GM19324 (cell line): ENCODE measurements around the gene PPP1R16B.
"Not testable (repeated sequence)": the region's sequence is repeated elsewhere in the genome, so short reads cannot be mapped to it uniquely, and the experiment has no call there.

Experiments used
- ATAC-seq: cut with Tn5 transposase; IDR thresholded peaks from one replicate; pipeline ENCODE4 v1.9.1; 2021; ENCODE audit warnings: mild to moderate bottlenecking, moderate library complexity; ENCODE audit not compliant: unreplicated experiment, low FRiP score

The PPP1R16B gene

GRCh38 chr20:38791291-38791690, 14.2 kb upstream of the PPP1R16B start:
- no peak for ATAC-seq

- ATAC-seq = no peak
These were observed 13.6 kb upstream of the PPP1R16B start for GRCh38 chr20:38791940-38792339.

- ATAC-seq = not testable (repeated sequence)
These were observed 11.4 kb upstream of the PPP1R16B start for GRCh38 chr20:38794057-38794456.

- no peak for ATAC-seq
These were observed 7.2 kb upstream of the PPP1R16B start for GRCh38 chr20:38798266-38798665.

DNA sequence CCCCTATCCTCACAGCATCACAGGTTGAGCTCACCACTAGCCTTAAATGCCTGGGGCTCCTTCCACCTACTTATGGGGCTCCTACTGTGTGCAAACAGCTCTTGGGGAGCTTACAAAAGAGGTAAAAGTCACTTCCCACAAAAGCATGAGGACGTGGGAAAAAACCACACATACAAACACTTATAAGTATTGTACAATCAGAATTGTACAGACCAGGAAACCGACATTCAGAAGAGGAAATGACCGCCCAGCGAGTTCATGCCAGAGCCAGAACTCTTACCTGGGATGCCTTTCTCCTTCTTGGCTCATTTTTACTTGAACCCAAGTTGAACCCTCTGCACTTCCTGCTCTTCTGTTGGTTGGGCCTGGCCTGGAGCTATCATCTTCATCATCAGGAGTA, 6.3 kb upstream of the PPP1R16B start:
- no peak for ATAC-seq

DNA sequence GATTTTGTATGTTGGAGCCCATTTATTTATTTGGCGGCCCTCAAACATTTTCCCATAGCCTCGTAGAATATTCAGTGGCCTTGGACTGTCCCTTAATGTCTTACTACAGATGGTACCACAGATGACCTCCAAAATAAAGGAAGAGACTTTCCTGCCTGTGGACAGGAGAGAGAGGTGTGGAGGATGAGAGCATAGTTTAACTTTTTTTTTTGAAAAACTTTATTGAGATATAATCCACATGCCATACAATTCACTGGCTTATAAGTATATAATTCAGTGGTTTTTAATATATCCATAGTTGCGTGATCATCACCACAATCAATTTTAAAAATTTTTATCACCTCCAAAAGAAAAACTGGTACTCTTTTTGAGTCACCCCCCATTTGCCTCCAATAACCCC, 4.6 kb upstream of the PPP1R16B start:
- ATAC-seq = no peak

- no peak for ATAC-seq
These were observed 1.3 kb upstream of the PPP1R16B start for GRCh38 chr20:38804221-38804620.

GRCh38 chr20:38804682-38805501, 605 bp upstream of the PPP1R16B start:
- no peak for ATAC-seq

DNA sequence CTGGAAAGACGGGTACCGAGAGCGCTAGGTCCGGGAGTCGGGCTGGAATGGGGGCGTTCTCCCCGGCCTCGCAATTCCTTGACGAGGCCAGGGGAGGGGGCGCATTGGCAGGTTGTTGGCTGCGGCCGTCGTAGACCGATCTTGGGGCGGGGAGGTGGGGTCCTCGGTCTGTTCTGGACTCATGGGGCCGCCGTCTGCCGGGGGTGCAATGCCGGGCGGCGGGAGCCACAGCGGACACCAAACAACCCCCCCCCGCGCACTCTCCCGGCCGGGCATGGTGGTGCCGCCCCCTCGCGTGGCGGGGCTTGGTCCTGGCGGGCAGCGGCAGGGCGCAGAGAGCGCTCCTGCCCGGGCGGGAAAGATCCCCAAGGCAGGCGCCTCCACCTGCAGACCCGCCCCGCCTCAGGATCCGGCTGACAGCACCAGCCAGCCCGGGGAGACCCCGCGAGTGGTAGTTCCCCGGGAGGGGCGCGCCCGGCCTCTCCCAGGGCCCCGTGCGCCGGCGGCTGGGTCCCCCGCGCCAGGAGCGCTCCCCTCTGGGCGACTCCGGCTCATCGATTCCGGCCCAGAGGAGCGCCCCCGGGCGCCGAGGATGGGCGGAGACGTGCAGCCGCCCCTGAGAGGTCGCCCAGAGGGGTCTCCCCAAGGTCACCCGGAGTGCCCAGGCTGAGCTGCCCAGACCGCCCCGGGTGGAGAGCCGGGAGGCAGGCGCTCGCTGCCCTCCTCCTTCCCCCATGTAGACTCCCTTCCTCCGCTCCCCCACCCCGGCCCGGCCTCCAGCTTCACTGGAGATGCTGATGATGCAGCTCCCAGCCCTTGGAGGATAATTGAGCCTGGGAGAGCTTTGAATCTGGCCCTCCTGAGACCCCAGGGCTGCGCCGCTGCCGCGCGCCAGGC, 709 bp downstream of the PPP1R16B start:
- ATAC-seq = no peak

DNA sequence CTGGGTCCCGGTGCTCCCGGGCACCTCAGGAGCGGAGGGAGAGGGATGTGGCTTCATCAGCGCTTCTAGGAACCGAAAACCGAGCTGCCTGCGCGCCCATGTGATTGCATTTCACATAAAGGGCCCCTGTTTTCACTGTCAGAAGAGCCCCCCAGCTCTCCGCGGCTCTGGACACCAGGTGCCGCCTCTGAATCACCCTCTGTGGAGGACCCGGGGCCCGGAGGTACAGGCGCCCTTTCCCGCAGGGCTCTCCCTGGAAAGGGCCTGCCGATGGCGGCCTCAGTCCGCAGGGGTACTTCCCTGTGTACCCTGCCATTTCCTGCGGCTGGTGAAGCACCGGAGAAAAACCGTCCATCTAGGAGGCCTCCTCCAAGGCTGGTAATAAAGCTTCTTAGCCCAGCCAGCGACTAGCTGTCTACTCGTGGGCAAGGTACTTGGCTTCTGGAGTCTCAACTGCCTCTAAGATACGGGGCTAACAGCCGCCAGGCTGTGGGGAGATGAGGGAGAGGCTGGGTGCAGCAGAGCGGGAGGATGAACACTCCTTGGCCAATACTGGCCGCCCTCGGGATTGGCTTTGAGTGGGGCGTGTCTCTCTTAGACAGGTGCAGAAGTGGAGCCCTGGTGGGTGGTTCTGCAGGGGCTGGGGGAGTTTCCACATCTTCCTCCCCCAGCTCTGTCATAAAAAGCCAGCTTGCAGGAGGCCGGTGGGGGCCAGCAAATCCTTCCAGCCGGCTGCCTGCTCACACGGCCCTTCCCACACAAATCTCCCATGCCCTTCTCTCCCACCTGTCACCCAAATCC, 1.6 kb downstream of the PPP1R16B start:
- ATAC-seq = no peak

GRCh38 chr20:38809942-38810341, 4.4 kb downstream of the PPP1R16B start:
- ATAC-seq = no peak

DNA sequence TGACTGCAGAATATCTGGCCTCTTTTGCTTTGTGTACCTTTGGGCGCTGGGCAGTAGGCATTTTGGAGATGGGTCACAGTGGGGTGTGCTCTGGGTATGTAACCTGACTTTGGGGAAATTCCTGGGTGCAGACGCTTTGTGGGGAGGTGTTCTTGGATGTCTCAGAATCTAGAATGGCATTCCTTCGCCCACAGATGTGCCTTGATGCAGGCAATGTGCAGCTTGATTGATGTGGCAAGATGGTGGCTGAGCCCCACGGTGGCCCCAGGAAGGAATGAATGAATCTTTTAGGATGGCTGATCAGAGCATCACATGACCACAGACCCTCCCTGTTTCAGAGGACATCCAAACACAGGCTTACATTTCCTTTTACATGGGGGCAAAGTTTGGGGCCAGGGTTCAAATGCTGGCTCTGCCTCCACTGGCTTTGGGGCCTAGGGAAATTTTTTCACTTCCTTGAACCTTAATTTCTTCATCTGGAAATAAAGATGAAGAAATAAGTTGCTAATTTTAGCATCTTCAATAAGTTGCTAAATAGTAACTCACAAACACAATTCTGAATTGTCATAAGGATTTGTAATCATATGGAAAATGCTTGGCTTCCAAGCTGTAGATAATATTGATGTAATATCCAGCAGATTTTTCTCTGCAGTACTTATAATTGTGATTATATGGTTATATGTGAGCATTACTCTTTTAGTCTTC, 5.6 kb downstream of the PPP1R16B start:
- ATAC-seq = no peak

DNA sequence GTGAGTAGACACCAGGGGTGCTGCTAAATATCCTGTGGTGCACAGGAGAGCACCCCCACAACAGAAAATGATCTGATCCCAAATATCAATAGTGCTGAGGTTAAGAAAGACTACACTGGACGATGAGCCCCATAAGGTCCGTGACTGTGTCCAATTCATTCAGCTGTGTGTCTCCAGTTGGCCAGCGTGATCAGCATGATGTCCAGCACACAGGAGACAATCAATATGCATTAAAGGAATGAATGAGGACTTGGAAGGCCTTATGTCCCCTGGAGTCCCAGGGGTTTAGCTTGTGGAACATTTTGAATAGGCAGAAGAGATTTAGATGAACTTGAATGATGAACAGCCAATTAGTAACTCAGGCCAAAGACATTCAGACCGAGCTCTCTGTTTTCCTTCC, 6.3 kb downstream of the PPP1R16B start:
- no peak for ATAC-seq

- no peak for ATAC-seq
These were observed 6.7 kb downstream of the PPP1R16B start for GRCh38 chr20:38812182-38812581.

- no peak for ATAC-seq
These were observed 7.4 kb downstream of the PPP1R16B start for GRCh38 chr20:38812709-38813573.

GRCh38 chr20:38813574-38813962, 8.1 kb downstream of the PPP1R16B start:
- not testable (repeated sequence) for ATAC-seq

- no peak for ATAC-seq
These were observed 9.9 kb downstream of the PPP1R16B start for GRCh38 chr20:38815446-38815845.

- no peak for ATAC-seq
These were observed 12.9 kb downstream of the PPP1R16B start for GRCh38 chr20:38818113-38819065.
